Measurements from ENCODE around the gene SRGAP3.

DNA sequence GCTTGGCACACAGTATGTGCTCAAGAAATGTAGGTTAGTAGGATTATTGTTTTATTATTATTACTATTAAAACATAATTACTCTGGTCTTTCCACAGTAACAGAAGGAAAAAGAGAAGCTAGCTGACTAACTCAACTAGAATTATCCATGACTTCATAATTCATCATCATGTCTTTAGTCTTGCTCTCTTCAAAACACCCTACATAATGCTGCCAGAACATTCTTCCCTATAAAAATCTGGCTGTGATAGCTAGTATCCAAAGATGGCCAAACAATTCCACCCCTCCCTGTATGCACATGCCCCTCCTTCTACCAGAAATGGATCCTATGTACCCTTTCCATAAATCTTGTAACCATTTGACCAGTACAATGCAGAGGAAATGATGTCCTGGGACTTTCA, 48.8 kb upstream of the SRGAP3 start:
- TF ChIP-seq, protein P1, sequence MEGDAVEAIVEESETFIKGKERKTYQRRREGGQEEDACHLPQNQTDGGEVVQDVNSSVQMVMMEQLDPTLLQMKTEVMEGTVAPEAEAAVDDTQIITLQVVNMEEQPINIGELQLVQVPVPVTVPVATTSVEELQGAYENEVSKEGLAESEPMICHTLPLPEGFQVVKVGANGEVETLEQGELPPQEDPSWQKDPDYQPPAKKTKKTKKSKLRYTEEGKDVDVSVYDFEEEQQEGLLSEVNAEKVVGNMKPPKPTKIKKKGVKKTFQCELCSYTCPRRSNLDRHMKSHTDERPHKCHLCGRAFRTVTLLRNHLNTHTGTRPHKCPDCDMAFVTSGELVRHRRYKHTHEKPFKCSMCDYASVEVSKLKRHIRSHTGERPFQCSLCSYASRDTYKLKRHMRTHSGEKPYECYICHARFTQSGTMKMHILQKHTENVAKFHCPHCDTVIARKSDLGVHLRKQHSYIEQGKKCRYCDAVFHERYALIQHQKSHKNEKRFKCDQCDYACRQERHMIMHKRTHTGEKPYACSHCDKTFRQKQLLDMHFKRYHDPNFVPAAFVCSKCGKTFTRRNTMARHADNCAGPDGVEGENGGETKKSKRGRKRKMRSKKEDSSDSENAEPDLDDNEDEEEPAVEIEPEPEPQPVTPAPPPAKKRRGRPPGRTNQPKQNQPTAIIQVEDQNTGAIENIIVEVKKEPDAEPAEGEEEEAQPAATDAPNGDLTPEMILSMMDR (IDR thresholded peaks at IDR 0.05): no peak
- no peak for TF ChIP-seq ZFX (IDR thresholded peaks at IDR 0.05; ENCODE audit: borderline replicate concordance)
